Small intestine (tissue), 7 donors: ENCODE results near the gene FOXJ3. TPM values are rescaled to one million over a fixed set of nuclear protein-coding genes. Genes with fewer than 3 reads are reported as not detected.
A peak's percentile ranks its signal among the peaks of the same experiment; 100 is the strongest.

Experiments
- DNase-seq, 2 donors: peaks; one replicate each; pipeline versions ENCODE4 v3.0.0 to v3.0.0-alpha.2; 2013
- FAIRE-seq: peaks from 2 replicates; lab custom pipeline; 2012; peaks lifted over from hg19 to GRCh38; lab: Jason Lieb, UNC
- H3K27ac ChIP-seq, 3 donors: one replicate each; pipeline ENCODE4 v1.5.1; 2013; ENCODE audit warnings: low read length in 2 of 3, mild to moderate bottlenecking in 2 of 3, control low read depth in 1 of 3, inconsistent platforms in 1 of 3, low read depth in 1 of 3, moderate library complexity in 1 of 3
- H3K27me3 ChIP-seq, 3 donors: one replicate each; pipeline ENCODE4 v1.6.1; 2013; ENCODE audit warnings: low read length in 3 of 3, inconsistent platforms in 1 of 3; ENCODE audit not compliant: control insufficient read depth in 3 of 3, insufficient read depth in 3 of 3
- H3K36me3 ChIP-seq, 3 donors: one replicate each; pipeline ENCODE4 v1.6.1; 2013; ENCODE audit warnings: low read length in 3 of 3, inconsistent platforms in 1 of 3, low read depth in 1 of 3, mild to moderate bottlenecking in 1 of 3, moderate library complexity in 1 of 3; ENCODE audit not compliant: control insufficient read depth in 3 of 3, insufficient read depth in 2 of 3
- H3K4me1 ChIP-seq, 3 donors: one replicate each; pipeline ENCODE4 v1.6.1; 2013; ENCODE audit warnings: low read length in 2 of 3, inconsistent platforms in 1 of 3, low read depth in 1 of 3, mild to moderate bottlenecking in 1 of 3, moderate library complexity in 1 of 3; ENCODE audit not compliant: control insufficient read depth in 3 of 3, insufficient read depth in 2 of 3
- H3K4me3 ChIP-seq, 3 donors: one replicate each; pipeline ENCODE4 v1.5.1; 2013; ENCODE audit warnings: low read length in 3 of 3, control low read depth in 1 of 3, inconsistent platforms in 1 of 3, low read depth in 1 of 3, mild to moderate bottlenecking in 1 of 3, moderate library complexity in 1 of 3
- H3K9me3 ChIP-seq, 2 donors: one replicate each; pipeline ENCODE4 v1.6.1; 2013; ENCODE audit warnings: low read depth in 1 of 2, low read length in 1 of 2; ENCODE audit not compliant: control insufficient read depth in 2 of 2, insufficient read depth in 1 of 2
- WGBS, 3 donors: extraction: QIAGEN DNeasy Blood & Tissue Kit; methylation state at CpG; one replicate each; pipeline ENCODE4 v1.1.7; 2013; 5-methylcytosine and 5-hydroxymethylcytosine counted together
- polyA plus RNA-seq, 4 donors: library from polyadenylated mRNA; stranded (reverse) in 3 of 4; unstranded in 1 of 4; fragments of 200-250 nt in 3 of 4; fragments of 120-200 nt in 1 of 4; gene quantifications; one replicate each; pipeline versions ENCODE4 v1.2.1 to v1.2.3, GENCODE V29; 2013
- donor health status: healthy with polysubstance abuse.
- donor health status: control.
- donor health status: control.
- donor health status: Bipolar disorder and iron deficiency.
- donor health status: healthy.

The FOXJ3 gene
- polyA plus RNA-seq, 4 donors = 13.9 to 38.3 (median 15.1) TPM

DNA sequence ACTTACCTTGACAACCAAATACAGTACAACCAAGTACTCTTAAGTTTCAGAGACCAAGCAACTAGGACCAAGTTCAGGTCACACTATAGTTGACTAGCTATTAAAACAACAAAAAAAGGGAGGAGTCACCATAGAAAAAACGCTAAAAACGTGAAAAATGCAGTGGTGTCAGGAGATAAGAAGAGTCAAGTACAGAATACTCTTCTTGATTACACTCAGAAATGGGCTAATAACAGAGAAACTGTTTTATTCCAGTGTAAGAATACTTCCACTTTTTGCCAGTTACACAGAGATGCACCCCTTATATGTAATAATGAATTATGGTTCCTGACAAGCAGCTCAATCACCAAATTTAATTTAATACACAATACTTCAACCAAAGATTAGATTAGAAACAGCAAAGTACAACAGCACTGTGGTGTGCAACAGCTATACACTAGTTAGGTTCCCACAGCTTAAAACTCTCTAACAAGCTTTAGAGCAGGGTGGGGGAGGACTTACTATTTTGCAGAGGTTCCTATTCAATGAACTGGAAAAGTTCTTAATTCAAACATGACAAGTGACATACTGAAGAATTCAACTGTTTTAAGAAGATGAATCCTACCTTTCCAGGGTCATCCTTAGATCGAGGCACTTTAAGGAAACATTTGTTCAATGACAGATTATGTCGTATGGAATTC is 70.4 kb downstream of the FOXJ3 start:
- FAIRE-seq = no peak
- 74 to 87% (median 76%) methylated on average over 4 of the region's 4 CpGs for WGBS, 3 donors

DNA sequence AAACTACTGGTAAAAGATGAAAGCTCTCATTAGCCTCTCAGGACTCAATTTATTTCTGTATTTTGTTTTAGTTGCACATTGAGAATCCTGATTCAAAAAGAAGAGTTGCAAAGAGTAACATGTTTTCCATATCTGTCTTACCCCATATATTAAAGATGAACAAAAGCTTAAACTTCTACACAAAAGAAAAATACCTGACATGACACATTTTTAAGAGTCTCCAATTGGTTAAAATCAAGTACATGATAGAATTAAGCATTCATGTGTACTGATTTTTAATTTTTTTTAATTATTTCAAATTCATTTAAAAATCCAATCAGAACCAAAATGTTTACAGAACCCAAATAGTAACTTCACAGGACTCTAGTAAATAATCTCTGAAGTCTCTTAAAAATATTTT is 72.0 kb downstream of the FOXJ3 start:
- Histone ChIP-seq H3K36me3 (peaks cover 0 to 7% (median 4%) of the 10 kb centered on the region in 3 donors), H3K27me3 (no peaks in the 10 kb centered on the region), H3K4me3 (no peak overlapping the region), H3K9me3 (no peaks in the 10 kb centered on the region), H3K4me1 (peaks cover 0 to 8% (median 0%) of the 10 kb centered on the region in 3 donors), H3K27ac (no peak overlapping the region)
- FAIRE-seq = peak; percentile 26
- DNase-seq = no peak

More for the DNA sequence above, 70.4 kb downstream of the FOXJ3 start:
- Histone ChIP-seq H3K27ac (no peak overlapping the region), H3K27me3 (no peaks in the 10 kb centered on the region), H3K36me3 (peaks cover 0 to 7% (median 4%) of the 10 kb centered on the region in 3 donors), H3K4me3 (no peak overlapping the region), H3K9me3 (no peaks in the 10 kb centered on the region), H3K4me1 (peaks cover 0 to 8% (median 0%) of the 10 kb centered on the region in 3 donors)
- DNase-seq = no peak

DNA sequence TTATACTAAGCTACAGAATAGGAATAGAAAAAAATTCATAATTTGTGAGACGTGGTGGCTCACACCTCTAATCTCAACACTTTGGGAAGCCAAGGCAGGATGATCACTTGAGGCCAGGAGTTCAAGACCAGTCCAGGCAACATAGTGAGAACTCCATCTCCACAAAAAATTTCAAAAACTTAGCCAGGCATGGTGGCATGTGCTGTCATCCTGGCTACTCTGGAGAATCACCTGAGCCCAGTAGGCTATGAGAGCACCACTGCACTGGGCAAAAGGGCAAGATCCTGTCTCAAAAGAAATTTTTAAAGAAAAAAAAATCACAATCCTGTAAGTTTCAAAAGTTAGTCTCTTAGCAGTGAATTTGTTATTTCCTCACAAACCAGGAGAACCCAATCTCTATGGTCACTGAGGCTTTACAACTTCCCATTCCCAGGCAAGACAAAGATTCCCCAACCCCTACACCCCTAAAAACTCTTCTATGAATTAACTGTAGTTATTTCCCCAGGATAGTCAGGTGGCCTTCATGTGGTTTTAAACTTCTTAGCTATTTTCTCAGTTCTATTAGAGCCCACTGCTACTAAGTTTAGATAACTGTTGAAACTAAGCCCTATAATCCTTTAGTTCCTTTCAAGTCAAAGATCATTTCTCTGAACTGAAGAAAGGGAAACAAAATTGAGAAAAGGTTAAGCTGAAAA is 74.5 kb downstream of the FOXJ3 start:
- no peak for DNase-seq
- Histone ChIP-seq H3K9me3 (no peaks in the 10 kb centered on the region), H3K4me1 (peaks cover 0 to 5% (median 0%) of the 10 kb centered on the region in 3 donors), H3K27me3 (no peaks in the 10 kb centered on the region), H3K4me3 (no peak overlapping the region), H3K27ac (no peak overlapping the region), H3K36me3 (peaks cover 0 to 9% (median 4%) of the 10 kb centered on the region in 3 donors)
- 77 to 100% (median 96%) methylated on average over 1 of the region's 1 CpG for WGBS, 3 donors
- FAIRE-seq = no peak

DNA sequence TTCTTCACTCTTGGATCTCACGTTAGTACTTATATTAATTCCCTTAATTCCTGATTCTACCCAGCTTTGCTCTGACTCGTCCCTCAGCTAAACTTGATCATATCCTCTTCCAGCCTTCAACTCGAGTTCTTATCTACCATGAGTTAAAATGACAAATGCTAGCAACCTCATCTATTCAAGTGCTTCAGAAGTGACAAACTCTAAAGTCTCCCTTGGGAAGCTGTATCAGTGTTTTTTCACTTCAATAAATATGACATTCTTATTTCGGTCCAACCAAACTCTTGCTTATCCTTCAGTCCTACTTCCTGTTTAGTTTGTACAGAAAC is 75.3 kb downstream of the FOXJ3 start:
- H3K27ac ChIP-seq = peak overlapping the region in 1 of 3 donors; percentile 67
- H3K36me3 ChIP-seq = peaks cover 0 to 7% (median 4%) of the 10 kb centered on the region in 3 donors
- DNase-seq (no peak), FAIRE-seq (no peak)
- H3K4me3 ChIP-seq = no peak overlapping the region
- no peaks in the 10 kb centered on the region for H3K27me3 ChIP-seq
- peaks cover 0 to 5% (median 0%) of the 10 kb centered on the region in 3 donors for H3K4me1 ChIP-seq
- WGBS, 3 donors = 31 to 43% (median 40%) methylated on average over 4 of the region's 4 CpGs
- no peaks in the 10 kb centered on the region for H3K9me3 ChIP-seq

DNA sequence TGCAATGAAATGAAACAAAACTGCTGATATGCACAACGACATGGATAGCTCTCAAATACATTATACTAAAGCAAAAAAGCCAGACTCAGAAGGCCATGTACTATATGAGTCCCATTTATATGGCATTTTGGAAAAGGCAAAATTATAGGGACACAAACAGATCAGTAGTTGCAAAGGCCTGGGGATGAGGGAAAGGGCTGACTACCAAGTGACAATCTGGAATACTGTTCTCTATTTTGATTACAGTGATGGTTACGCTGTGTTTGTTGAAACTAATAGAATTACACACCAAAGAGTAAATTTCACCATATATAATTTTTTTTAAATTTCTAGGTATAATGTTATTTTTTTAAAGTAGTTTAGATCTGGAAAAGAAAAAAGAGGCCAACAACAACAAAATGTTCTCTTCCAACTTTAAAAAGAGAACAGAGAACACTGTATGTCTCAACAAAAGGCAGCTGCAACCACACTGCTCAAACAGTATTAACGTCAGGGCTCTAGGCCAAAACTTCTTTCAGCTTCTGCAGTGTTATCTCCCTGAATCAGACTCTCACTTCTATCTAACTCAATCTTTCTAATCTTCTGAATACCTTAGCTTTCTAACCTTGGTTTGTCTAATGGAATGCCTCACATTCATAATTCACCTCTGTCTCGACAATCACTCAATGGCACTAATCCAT is 75.8 kb downstream of the FOXJ3 start:
- no peak for FAIRE-seq
- Histone ChIP-seq H3K9me3 (no peaks in the 10 kb centered on the region), H3K36me3 (peaks cover 0 to 4% (median 3%) of the 10 kb centered on the region in 3 donors), H3K27ac (peak overlapping the region in 1 of 3 donors; percentile 67), H3K4me3 (no peak overlapping the region), H3K27me3 (no peaks in the 10 kb centered on the region), H3K4me1 (peaks cover 0 to 5% (median 0%) of the 10 kb centered on the region in 3 donors)
- WGBS, 3 donors = 57 to 71% (median 62%) methylated on average over 4 of the region's 4 CpGs
- no peak for DNase-seq

DNA sequence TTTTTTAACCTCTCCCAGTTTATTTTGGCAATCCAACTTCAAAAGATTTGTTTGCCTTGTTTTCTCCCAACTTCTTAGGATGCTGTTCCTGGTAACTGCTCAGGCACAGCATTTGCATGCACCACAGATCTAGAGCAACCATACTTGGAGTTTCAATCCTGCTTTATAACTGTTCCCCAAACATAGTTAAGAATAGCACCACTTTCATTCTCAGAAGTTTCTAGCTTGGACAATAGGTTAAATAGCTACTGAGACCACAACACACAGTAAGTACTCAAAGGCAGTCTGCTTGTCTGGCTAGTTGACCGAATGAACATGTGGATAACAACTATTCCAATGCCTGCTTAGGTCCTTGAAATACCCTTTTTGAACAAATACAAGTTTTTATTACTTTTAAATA is 76.8 kb downstream of the FOXJ3 start:
- WGBS, 3 donors = 79 to 90% (median 90%) methylated on average over 1 of the region's 1 CpG
- FAIRE-seq = no peak

DNA sequence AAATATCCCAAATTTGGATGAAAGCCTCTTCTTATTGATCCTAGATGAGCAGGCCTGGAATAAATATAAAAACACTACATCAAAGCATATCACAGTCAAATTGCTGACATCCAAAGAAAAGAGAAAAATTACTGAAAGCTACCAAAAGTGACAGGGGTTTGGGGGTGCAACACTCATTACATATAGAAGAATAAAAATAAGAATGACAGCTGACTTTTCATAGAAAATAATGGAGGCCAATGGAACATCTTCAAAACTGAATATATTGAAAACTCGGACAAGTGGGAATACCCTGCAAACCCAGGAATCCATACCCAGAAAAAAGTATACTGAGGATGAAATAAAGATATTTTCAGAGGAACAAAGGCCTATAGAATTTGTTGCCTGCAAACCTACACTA is 84.0 kb downstream of the FOXJ3 start:
- H3K36me3 ChIP-seq = peaks cover 0 to 5% (median 0%) of the 10 kb centered on the region in 3 donors
- H3K27me3 ChIP-seq = no peaks in the 10 kb centered on the region
- WGBS, 3 donors = 98 to 100% (median 100%) methylated on average over 1 of the region's 1 CpG
- no peaks in the 10 kb centered on the region for H3K4me1 ChIP-seq
- FAIRE-seq (no peak), DNase-seq (peak in 1 of 2 donors; percentile 12)
- no peak overlapping the region for H3K4me3 ChIP-seq
- peaks cover 0 to 12% of the 10 kb centered on the region in 2 donors for H3K9me3 ChIP-seq
- H3K27ac ChIP-seq = no peak overlapping the region

More for the DNA sequence above, 76.8 kb downstream of the FOXJ3 start:
- no peak for DNase-seq
- H3K4me1 ChIP-seq = peaks cover 0 to 5% (median 0%) of the 10 kb centered on the region in 3 donors
- no peak overlapping the region for H3K4me3 ChIP-seq
- no peaks in the 10 kb centered on the region for H3K27me3 ChIP-seq
- H3K27ac ChIP-seq = peak overlapping the region in 1 of 3 donors; percentile 5
- peaks cover 0 to 4% (median 2%) of the 10 kb centered on the region in 3 donors for H3K36me3 ChIP-seq
- no peaks in the 10 kb centered on the region for H3K9me3 ChIP-seq

DNA sequence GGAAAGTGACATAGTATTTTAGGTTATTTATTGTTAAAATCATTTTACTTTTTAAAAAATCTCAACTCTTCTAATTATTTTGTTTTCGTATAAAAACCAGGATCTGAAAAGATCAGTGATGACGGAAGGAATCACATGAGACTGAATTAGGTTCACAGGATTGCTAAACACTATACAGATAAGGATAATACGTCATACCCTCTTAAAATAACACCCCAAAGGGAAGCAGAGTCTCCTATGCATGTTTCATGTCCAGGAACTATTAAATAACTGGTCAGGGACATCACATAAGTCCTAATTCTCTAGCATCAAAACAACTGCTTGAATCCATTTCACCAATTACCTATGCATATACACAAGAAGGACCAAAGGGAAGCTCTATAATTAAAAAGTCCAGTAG is 84.9 kb downstream of the FOXJ3 start:
- peaks cover 0 to 12% of the 10 kb centered on the region in 2 donors for H3K9me3 ChIP-seq
- DNase-seq = no peak
- no peak for FAIRE-seq
- H3K36me3 ChIP-seq = peaks cover 0 to 5% (median 0%) of the 10 kb centered on the region in 3 donors
- no peaks in the 10 kb centered on the region for H3K4me1 ChIP-seq
- no peak overlapping the region for H3K4me3 ChIP-seq
- WGBS, 3 donors = 68 to 83% (median 68%) methylated on average over 3 of the region's 3 CpGs
- no peak overlapping the region for H3K27ac ChIP-seq
- no peaks in the 10 kb centered on the region for H3K27me3 ChIP-seq
